Ramos (cell line): ENCODE data around the gene SGMS1.
"Not testable (repeated sequence)": the region's sequence is repeated elsewhere in the genome, so short reads cannot be mapped to it uniquely, and the experiment has no call there.

Source experiments
- in situ Hi-C: fragments of 300-500 bp; cut with MboI; formaldehyde crosslinking; loops from one replicate; pipeline ENCODE4 v1.14.3; 2022; ENCODE audit warnings: low sequenced_read_pairs; ENCODE audit not compliant: unreplicated experiment

Gene SGMS1

GRCh38 chr10:50623663-50624412 lies at the start of gene SGMS1:
Gene SGMS1 (minus strand): TSS chr10:50623956. CDS start chr10:50344114, 279,842 bp downstream.
- in situ Hi-C loops, result loop anchor here (10.0 kb wide), 1 partner anchor 259 kb away; no protein-coding TSS in a partner anchor

GRCh38 chr10:50672152-50672551 lies 48.4 kb upstream of the SGMS1 start:
- in situ Hi-C loops, result not testable (repeated sequence)

- in situ Hi-C loops, result not testable (repeated sequence)
Observed at GRCh38 chr10:50671645-50672044, 47.9 kb upstream of the SGMS1 start.

GRCh38 chr10:50669957-50670356 lies 46.2 kb upstream of the SGMS1 start:
- in situ Hi-C loops, result not testable (repeated sequence)

- in situ Hi-C loops, result not testable (repeated sequence)
Observed at GRCh38 chr10:50667353-50667752, 43.6 kb upstream of the SGMS1 start.

- in situ Hi-C loops, result not testable (repeated sequence)
Observed at GRCh38 chr10:50662420-50662819, 38.7 kb upstream of the SGMS1 start.

- in situ Hi-C loops, result not testable (repeated sequence)
Observed at GRCh38 chr10:50661563-50661962, 37.8 kb upstream of the SGMS1 start.

- in situ Hi-C loops, result not testable (repeated sequence)
Observed at GRCh38 chr10:50659865-50660730, 36.3 kb upstream of the SGMS1 start.

GRCh38 chr10:50659016-50659864 lies 35.5 kb upstream of the SGMS1 start:
- in situ Hi-C loops, result not testable (repeated sequence)

GRCh38 chr10:50658165-50658564 lies 34.4 kb upstream of the SGMS1 start:
- in situ Hi-C loops, result no loop called here

- in situ Hi-C loops, result no loop called here
Observed at GRCh38 chr10:50653758-50654157, 30.0 kb upstream of the SGMS1 start.

GRCh38 chr10:50653142-50653541 lies 29.4 kb upstream of the SGMS1 start:
- in situ Hi-C loops, result no loop called here

GRCh38 chr10:50651808-50652207 lies 28.1 kb upstream of the SGMS1 start:
- in situ Hi-C loops, result no loop called here

- in situ Hi-C loops, result no loop called here
Observed at GRCh38 chr10:50650481-50650880, 26.7 kb upstream of the SGMS1 start.

GRCh38 chr10:50648935-50649227 lies 25.1 kb upstream of the SGMS1 start:
- in situ Hi-C loops, result no loop called here

- in situ Hi-C loops, result no loop called here
Observed at GRCh38 chr10:50648089-50648934, 24.6 kb upstream of the SGMS1 start.

GRCh38 chr10:50647350-50647749 lies 23.6 kb upstream of the SGMS1 start:
- in situ Hi-C loops, result not testable (repeated sequence)

- in situ Hi-C loops, result no loop called here
Observed at GRCh38 chr10:50645236-50645635, 21.5 kb upstream of the SGMS1 start.

- in situ Hi-C loops, result no loop called here
Observed at GRCh38 chr10:50641626-50642025, 17.9 kb upstream of the SGMS1 start.

- in situ Hi-C loops, result no loop called here
Observed at GRCh38 chr10:50640238-50640637, 16.5 kb upstream of the SGMS1 start.
